ENCODE data around the gene MISP. TPM values are rescaled to one million over a fixed set of nuclear protein-coding genes. Genes with fewer than 3 reads are reported as not detected.

MISP gene
- total and polyA plus RNA-seq, 2 of the 13 experiments (the other 11 are each of a cell fraction or from before 2014, with no cell fraction given), result 0.67 to 1.3 TPM

DNA sequence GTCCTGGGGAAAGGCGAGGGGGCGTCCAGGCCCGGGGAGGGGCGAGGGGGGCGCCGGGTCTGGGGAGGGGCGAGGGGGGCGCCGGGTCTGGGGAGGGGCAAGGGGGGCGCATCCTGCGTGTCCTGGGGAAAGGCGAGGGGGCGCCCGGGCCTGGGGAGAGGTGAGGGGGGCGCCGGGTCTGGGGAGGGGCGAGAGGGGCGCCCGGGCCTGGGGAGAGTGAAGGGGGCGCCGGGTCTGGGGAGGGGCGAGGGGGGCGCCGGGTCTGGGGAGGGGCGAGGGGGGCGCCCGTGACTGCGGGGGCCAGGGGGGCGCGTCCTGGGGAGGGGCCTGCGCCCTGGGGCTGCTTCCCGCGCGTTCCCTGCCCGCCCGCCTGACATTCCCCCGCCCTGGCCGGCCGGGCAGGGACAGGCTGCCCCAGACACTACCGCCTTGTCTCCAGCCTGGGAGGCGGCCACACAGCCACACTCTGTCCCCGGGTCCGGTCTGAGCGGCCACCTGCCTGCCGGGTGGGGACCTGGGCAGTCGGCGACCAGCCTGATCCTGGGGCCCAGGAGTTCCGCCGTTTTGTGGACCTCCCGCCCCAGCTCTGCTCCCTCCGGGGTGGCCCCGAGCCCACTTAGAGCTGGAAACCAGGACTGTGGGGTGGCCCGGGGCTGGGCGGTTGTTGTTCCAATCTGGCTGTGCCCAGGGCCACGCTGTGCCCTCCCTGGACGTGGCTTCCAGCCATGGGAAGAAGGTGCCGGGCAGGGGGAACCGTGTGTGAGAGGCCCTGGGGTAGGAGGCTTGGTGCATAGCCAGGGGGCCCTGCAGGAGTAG, 30.4 kb upstream of the MISP start:
- Histone ChIP-seq H3K27ac (ENCODE audit: extremely low read length, insufficient read depth, low read length) (peak overlapping the region; percentile 38), H3K36me3 (replicated peaks in 1 of 2; ENCODE audit: control insufficient read depth in 1 of 2, insufficient read depth in 2 of 2, low read length in 2 of 2) (no peaks in the 10 kb centered on the region), H2AFZ (ENCODE audit: low read length) (no peak overlapping the region), H3K4me2 (ENCODE audit: low read depth, low read length) (peak overlapping the region; percentile 83), H3K9me3 (ENCODE audit: low read length) (0 out of 2 replicates have a peak, but pooled peaks cover under 1% of the 10 kb centered on the region), H3K79me2 (ENCODE audit: insufficient read depth, low read length) (no peaks in the 10 kb centered on the region), H3K4me3 (replicated peaks in 1 of 3; ENCODE audit: insufficient read depth in 1 of 3, low read depth in 2 of 3, low read length in 3 of 3) (peak overlapping the region; percentile 34 to 61 (median 36); a peak in 3 of 6 replicates), H3K27me3 (ENCODE audit: control insufficient read depth in 1 of 2, insufficient read depth in 2 of 2, low read length in 2 of 2) (no peaks in the 10 kb centered on the region), H3K9ac (ENCODE audit: insufficient read depth, low read depth, low read length) (peak overlapping the region; percentile 59), H4K20me1 (ENCODE audit: insufficient read depth, low read length) (no peaks in the 10 kb centered on the region), H3K4me1 (ENCODE audit: insufficient read depth, low read length) (peaks cover 44% of the 10 kb centered on the region)
- intact Hi-C loops (cut with micrococcal nuclease; ENCODE audit: unreplicated experiment) (no loop called here), in situ Hi-C loops (cut with HindIII; ENCODE audit: extremely low pct_ligation_motif_present, low pct_unique_long_range_greater_than_20kb) (no loop called here)
- ChIA-PET CTCF (ENCODE audit: low intra/inter-chr PET ratio, low total read pairs) (no interaction called here), POLR2A (interaction anchor here (1.0 kb wide), 1 partner anchor 21 kb away, joined by 3 read pairs; no protein-coding TSS in a partner anchor)
- DNase-seq (ENCODE audit: low spot score), result peak; percentile 41
- BruUV-seq (replicated peaks), result no TSS peak
- 61% methylated on average over 33 of the region's 58 CpGs for WGBS (ENCODE audit: low lambda C conversion rate)
- no peak for FAIRE-seq
- ATAC-seq, result peak; percentile 83
- TF ChIP-seq ZBTB38 (CRISPR knock-in tag; IDR thresholded peaks at IDR 0.05) (peak; percentile 79; the same call in 1 of the 2 replicates), ZNF225 (CRISPR knock-in tag; IDR thresholded peaks at IDR 0.05) (no peak), KLF6 (CRISPR knock-in tag; IDR thresholded peaks at IDR 0.05) (no peak), ZNF282 (IDR thresholded peaks at IDR 0.05; ENCODE audit: partially characterized antibody) (no peak), U2AF2 (IDR thresholded peaks at IDR 0.05; ENCODE audit: low read depth, low read length) (no peak), ZNF33A (CRISPR knock-in tag; IDR thresholded peaks at IDR 0.05; ENCODE audit: borderline replicate concordance) (0 out of 2 replicates have a peak, but pooled peaks have one; percentile 28), GABPB1 (CRISPR knock-in tag; IDR thresholded peaks at IDR 0.05) (peak; percentile 25; the same call in 1 of the 2 replicates), ZNF567 (CRISPR knock-in tag; IDR thresholded peaks at IDR 0.05; ENCODE audit: borderline replicate concordance) (no peak)
- TF ChIP-seq, protein P1, sequence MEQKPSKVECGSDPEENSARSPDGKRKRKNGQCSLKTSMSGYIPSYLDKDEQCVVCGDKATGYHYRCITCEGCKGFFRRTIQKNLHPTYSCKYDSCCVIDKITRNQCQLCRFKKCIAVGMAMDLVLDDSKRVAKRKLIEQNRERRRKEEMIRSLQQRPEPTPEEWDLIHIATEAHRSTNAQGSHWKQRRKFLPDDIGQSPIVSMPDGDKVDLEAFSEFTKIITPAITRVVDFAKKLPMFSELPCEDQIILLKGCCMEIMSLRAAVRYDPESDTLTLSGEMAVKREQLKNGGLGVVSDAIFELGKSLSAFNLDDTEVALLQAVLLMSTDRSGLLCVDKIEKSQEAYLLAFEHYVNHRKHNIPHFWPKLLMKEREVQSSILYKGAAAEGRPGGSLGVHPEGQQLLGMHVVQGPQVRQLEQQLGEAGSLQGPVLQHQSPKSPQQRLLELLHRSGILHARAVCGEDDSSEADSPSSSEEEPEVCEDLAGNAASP (CRISPR knock-in tag; IDR thresholded peaks at IDR 0.05; ENCODE audit: borderline replicate concordance), result no peak
- TF ChIP-seq, protein P2, sequence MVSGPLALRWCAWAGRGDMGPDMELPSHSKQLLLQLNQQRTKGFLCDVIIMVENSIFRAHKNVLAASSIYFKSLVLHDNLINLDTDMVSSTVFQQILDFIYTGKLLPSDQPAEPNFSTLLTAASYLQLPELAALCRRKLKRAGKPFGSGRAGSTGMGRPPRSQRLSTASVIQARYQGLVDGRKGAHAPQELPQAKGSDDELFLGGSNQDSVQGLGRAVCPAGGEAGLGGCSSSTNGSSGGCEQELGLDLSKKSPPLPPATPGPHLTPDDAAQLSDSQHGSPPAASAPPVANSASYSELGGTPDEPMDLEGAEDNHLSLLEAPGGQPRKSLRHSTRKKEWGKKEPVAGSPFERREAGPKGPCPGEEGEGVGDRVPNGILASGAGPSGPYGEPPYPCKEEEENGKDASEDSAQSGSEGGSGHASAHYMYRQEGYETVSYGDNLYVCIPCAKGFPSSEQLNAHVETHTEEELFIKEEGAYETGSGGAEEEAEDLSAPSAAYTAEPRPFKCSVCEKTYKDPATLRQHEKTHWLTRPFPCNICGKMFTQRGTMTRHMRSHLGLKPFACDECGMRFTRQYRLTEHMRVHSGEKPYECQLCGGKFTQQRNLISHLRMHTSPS (CRISPR knock-in tag; IDR thresholded peaks at IDR 0.05; ENCODE audit: low read depth), result 0 out of 2 replicates have a peak, but pooled peaks have one; percentile 31
- TF ChIP-seq, protein P3, sequence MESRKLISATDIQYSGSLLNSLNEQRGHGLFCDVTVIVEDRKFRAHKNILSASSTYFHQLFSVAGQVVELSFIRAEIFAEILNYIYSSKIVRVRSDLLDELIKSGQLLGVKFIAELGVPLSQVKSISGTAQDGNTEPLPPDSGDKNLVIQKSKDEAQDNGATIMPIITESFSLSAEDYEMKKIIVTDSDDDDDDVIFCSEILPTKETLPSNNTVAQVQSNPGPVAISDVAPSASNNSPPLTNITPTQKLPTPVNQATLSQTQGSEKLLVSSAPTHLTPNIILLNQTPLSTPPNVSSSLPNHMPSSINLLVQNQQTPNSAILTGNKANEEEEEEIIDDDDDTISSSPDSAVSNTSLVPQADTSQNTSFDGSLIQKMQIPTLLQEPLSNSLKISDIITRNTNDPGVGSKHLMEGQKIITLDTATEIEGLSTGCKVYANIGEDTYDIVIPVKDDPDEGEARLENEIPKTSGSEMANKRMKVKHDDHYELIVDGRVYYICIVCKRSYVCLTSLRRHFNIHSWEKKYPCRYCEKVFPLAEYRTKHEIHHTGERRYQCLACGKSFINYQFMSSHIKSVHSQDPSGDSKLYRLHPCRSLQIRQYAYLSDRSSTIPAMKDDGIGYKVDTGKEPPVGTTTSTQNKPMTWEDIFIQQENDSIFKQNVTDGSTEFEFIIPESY (CRISPR knock-in tag; IDR thresholded peaks at IDR 0.05), result peak; percentile 5; the same call in 1 of the 2 replicates
- TF ChIP-seq, protein P4, sequence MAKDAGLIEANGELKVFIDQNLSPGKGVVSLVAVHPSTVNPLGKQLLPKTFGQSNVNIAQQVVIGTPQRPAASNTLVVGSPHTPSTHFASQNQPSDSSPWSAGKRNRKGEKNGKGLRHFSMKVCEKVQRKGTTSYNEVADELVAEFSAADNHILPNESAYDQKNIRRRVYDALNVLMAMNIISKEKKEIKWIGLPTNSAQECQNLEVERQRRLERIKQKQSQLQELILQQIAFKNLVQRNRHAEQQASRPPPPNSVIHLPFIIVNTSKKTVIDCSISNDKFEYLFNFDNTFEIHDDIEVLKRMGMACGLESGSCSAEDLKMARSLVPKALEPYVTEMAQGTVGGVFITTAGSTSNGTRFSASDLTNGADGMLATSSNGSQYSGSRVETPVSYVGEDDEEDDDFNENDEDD (CRISPR knock-in tag; IDR thresholded peaks at IDR 0.05; ENCODE audit: borderline replicate concordance), result peak; percentile 60; the same call in 1 of the 2 replicates

Data from HepG2 (cell line).